Nephron progenitor cell (in vitro differentiated cells): ENCODE results near the gene KCNH4.
"Not testable (repeated sequence)": the region's sequence is repeated elsewhere in the genome, so short reads cannot be mapped to it uniquely, and the experiment has no call there.

ENCODE experiments used
- DNase-seq: peaks from one replicate; pipeline ENCODE4 v3.0.0; 2021
- H3K27ac Mint-ChIP-seq: 2 replicates; pipeline ENCODE4 v1.8.0; 2021; ENCODE audit warnings: mild to moderate bottlenecking, moderate library complexity, mixed read lengths
- H3K27me3 Mint-ChIP-seq: 2 replicates; pipeline ENCODE4 v1.8.0; 2021; ENCODE audit warnings: mild to moderate bottlenecking, low read depth, mixed read lengths; ENCODE audit not compliant: poor library complexity
- H3K36me3 Mint-ChIP-seq: 2 replicates; pipeline ENCODE4 v1.8.0; 2021; ENCODE audit warnings: low read depth, mixed read lengths
- H3K4me1 Mint-ChIP-seq: 2 replicates; pipeline ENCODE4 v1.8.0; 2021; ENCODE audit warnings: mixed read lengths
- H3K4me3 Mint-ChIP-seq: 2 replicates; pipeline ENCODE4 v1.8.0; 2021; ENCODE audit warnings: mild to moderate bottlenecking, moderate library complexity, mixed read lengths
- H3K9me3 Mint-ChIP-seq: 2 replicates; pipeline ENCODE4 v1.8.0; 2021; ENCODE audit warnings: mild to moderate bottlenecking, moderate library complexity, mixed read lengths
- CTCF ChIP-seq: fragments of 200-600 bp; sonication (generic); IDR thresholded peaks from 2 replicates; pipeline ENCODE4 v1.5.0; 2021; ENCODE audit warnings: antibody characterized with exemption

Gene KCNH4

GRCh38 chr17:42221886-42222745, 41.2 kb upstream of the KCNH4 start:
- H3K4me3 Mint-ChIP-seq = no peak overlapping the region

GRCh38 chr17:42219280-42219679, 38.3 kb upstream of the KCNH4 start:
- H3K27me3 Mint-ChIP-seq, H3K9me3 Mint-ChIP-seq, H3K27ac Mint-ChIP-seq, H3K4me1 Mint-ChIP-seq, H3K4me3 Mint-ChIP-seq, DNase-seq: not testable (repeated sequence)
- H3K36me3 Mint-ChIP-seq = peaks cover 40% of the 10 kb centered on the region

More at GRCh38 chr17:42221886-42222745, 41.2 kb upstream of the KCNH4 start:
- Mint-ChIP-seq H3K27ac (peak overlapping the region; percentile 11), H3K36me3 (peaks cover 29% of the 10 kb centered on the region), H3K4me1 (no peaks in the 10 kb centered on the region), H3K27me3 (no peaks in the 10 kb centered on the region), H3K9me3 (no peaks in the 10 kb centered on the region)
- TF ChIP-seq CTCF = peak; percentile 41
- DNase-seq = peak; percentile 41

GRCh38 chr17:42214156-42214555, 33.2 kb upstream of the KCNH4 start:
- Mint-ChIP-seq H3K4me1 (no peaks in the 10 kb centered on the region), H3K27ac (no peak overlapping the region), H3K4me3 (no peak overlapping the region), H3K27me3 (no peaks in the 10 kb centered on the region), H3K36me3 (peaks cover 55% of the 10 kb centered on the region), H3K9me3 (no peaks in the 10 kb centered on the region)
- no peak for TF ChIP-seq CTCF
- no peak for DNase-seq

- TF ChIP-seq CTCF = no peak
- H3K27me3 Mint-ChIP-seq = no peaks in the 10 kb centered on the region
- H3K27ac Mint-ChIP-seq = no peak overlapping the region
These were observed 31.4 kb upstream of the KCNH4 start for GRCh38 chr17:42212382-42212781.

GRCh38 chr17:42211921-42212341, 31.0 kb upstream of the KCNH4 start:
- H3K4me1 Mint-ChIP-seq, H3K9me3 Mint-ChIP-seq, H3K27me3 Mint-ChIP-seq, H3K4me3 Mint-ChIP-seq, DNase-seq: not testable (repeated sequence)
- Mint-ChIP-seq H3K27ac (peak overlapping the region; percentile 57), H3K36me3 (peaks cover 64% of the 10 kb centered on the region)

More at GRCh38 chr17:42212382-42212781, 31.4 kb upstream of the KCNH4 start:
- no peaks in the 10 kb centered on the region for H3K4me1 Mint-ChIP-seq
- H3K4me3 Mint-ChIP-seq = no peak overlapping the region
- DNase-seq = no peak
- no peaks in the 10 kb centered on the region for H3K9me3 Mint-ChIP-seq
- peaks cover 64% of the 10 kb centered on the region for H3K36me3 Mint-ChIP-seq

- H3K4me1 Mint-ChIP-seq = no peaks in the 10 kb centered on the region
- peaks cover 64% of the 10 kb centered on the region for H3K36me3 Mint-ChIP-seq
- DNase-seq = no peak
- H3K4me3 Mint-ChIP-seq = no peak overlapping the region
- no peaks in the 10 kb centered on the region for H3K9me3 Mint-ChIP-seq
- H3K27me3 Mint-ChIP-seq = no peaks in the 10 kb centered on the region
- TF ChIP-seq CTCF = no peak
- H3K27ac Mint-ChIP-seq = no peak overlapping the region
These were observed 29.1 kb upstream of the KCNH4 start for GRCh38 chr17:42210046-42210445.

- H3K36me3 Mint-ChIP-seq = peaks cover 81% of the 10 kb centered on the region
- not testable (repeated sequence) for H3K9me3 Mint-ChIP-seq, H3K27me3 Mint-ChIP-seq, DNase-seq, H3K4me1 Mint-ChIP-seq, H3K27ac Mint-ChIP-seq, H3K4me3 Mint-ChIP-seq
These were observed 25.2 kb upstream of the KCNH4 start for GRCh38 chr17:42206153-42206612.
